SH-SY5Y (cell line): ENCODE measurements around the gene SH3TC2.

ENCODE experiments used
- GATA2 ChIP-seq: IDR thresholded peaks from 2 replicates; pipeline ENCODE4 v1.6.1; 2011; ENCODE audit warnings: mild to moderate bottlenecking, low read depth, low read length
- GATA3 ChIP-seq: IDR thresholded peaks from 2 replicates; pipeline ENCODE4 v1.6.1; 2011; ENCODE audit warnings: low read depth, mild to moderate bottlenecking, low read length, moderate library complexity

DNA sequence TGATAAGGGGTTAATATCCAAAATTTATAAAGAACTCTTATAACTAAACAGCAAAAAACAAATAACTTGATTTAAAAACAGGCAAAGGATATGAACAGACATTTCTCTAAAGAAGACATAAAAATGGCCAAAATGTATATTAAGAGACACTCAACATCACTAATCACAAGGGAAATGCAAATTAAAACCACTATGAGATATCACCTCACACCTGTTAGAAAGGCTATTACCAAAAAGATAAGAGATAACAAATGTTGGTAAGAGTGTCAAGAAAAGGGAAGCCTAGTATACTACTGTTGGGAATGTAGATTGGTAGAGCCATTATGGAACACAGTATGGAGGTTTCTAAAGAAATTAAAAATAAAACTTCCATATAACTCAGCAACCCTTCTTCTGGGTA is 19.4 kb upstream of the SH3TC2 start:
- no peak for TF ChIP-seq GATA2
- TF ChIP-seq GATA3 = no peak
